Type B pancreatic cell (in vitro differentiated cells): ENCODE results near the gene PAXIP1. TPM values are rescaled to one million over a fixed set of nuclear protein-coding genes. Genes with fewer than 3 reads are reported as not detected.

Experiments
- DNase-seq: peaks from one replicate; pipeline ENCODE4 v3.0.0; 2021; ENCODE audit warnings: mixed read lengths; ENCODE audit not compliant: unreplicated experiment; ENCODE audit errors: extremely low spot score
- H3K27ac Mint-ChIP-seq: 2 replicates; pipeline ENCODE4 v1.8.0; 2021; ENCODE audit warnings: mild to moderate bottlenecking, mixed read lengths
- H3K27me3 Mint-ChIP-seq: 2 replicates; pipeline ENCODE4 v1.8.0; 2021; ENCODE audit warnings: mixed read lengths
- H3K36me3 Mint-ChIP-seq: 2 replicates; pipeline ENCODE4 v1.8.0; 2021; ENCODE audit warnings: mixed read lengths
- H3K4me1 Mint-ChIP-seq: one replicate; pipeline ENCODE4 v1.8.0; 2021; ENCODE audit warnings: mixed read lengths; ENCODE audit not compliant: unreplicated experiment
- H3K4me3 Mint-ChIP-seq: 2 replicates; pipeline ENCODE4 v1.8.0; 2021; ENCODE audit warnings: mild to moderate bottlenecking, mixed read lengths
- H3K9me3 Mint-ChIP-seq: 2 replicates; pipeline ENCODE4 v1.8.0; 2021; ENCODE audit warnings: mixed read lengths
- CTCF ChIP-seq: fragments of 200-600 bp; sonication (generic); conservative IDR thresholded peaks from 2 replicates; pipeline ENCODE4 v1.5.0; 2021; ENCODE audit warnings: antibody characterized with exemption, mild to moderate bottlenecking
- total RNA-seq: library from RNA; stranded (reverse); gene quantifications from 2 replicates; pipeline ENCODE4 v1.2.1, GENCODE V29; 2021; ENCODE audit warnings: low replicate concordance

PAXIP1 gene
- total RNA-seq, 1 donor from 2014 or later, result 21.1 TPM

DNA sequence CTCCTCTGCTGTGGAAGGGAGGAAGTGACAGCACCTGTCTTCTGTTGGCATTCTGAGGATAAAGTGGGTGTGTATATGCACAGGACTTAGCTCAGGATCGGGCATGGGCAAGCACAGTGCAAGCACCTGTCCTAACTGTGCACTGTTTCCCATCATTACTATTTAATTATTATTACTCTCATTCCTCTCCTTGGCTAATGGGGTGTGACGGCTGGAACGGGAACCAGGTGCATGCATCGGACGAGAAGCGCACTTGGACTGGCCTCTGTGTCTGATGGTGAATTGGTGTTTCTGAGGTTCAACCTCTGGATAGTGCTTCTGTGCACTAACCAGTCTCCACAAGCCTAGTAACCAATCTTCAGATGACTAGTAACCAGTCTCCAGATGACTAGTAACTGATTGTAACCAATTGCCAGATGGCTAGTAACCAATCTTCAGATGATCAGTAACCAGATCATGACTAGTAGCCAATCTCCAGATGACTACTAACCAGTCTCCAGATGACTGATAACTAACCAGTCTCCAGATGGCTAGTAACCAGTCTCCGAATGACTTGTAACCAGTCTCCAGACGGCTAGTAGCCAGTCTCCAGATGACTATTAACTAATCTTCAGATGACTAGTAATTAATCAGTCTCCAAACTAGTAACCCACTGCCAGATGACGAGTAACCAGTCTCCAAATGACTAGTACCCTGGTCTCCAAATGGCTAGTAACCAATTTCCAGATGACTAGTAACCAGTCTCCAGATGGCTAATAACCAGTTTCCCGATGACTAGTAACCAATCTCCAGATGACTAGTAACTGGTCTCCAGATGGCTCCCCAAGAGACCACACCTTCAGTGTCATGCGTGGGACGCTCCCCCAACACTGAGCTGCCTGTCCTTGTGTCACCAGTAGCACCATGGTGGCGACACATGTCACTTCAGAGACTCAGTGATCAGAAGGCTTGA, 85.8 kb downstream of the PAXIP1 start:
- Mint-ChIP-seq H3K4me3 (no peak overlapping the region), H3K27ac (no peak overlapping the region), H3K9me3 (no peaks in the 10 kb centered on the region), H3K4me1 (no peaks in the 10 kb centered on the region), H3K36me3 (no peaks in the 10 kb centered on the region), H3K27me3 (peaks cover 18% of the 10 kb centered on the region)
- no peak for TF ChIP-seq CTCF
- DNase-seq, result no peak

DNA sequence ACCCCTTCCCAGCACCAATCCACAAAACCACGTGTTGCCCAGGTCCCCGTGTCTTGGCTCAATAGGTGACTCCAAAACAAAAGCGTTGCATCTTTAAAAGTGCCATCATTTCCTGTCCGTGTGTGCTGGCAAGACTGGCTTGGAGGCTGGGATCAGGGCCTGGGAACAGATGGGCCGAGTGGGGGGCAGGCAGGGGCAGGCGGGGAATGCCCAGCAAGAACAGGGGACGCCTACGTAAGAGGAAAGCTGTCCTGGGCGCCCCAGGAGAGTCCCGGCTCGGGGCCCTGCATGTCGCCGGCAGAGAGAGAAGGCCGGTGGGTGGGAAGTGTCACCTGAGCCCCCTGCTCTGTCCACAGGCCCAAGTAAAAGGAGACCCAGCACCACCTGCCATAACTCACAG, 86.5 kb downstream of the PAXIP1 start:
- peaks cover 18% of the 10 kb centered on the region for H3K27me3 Mint-ChIP-seq
- no peaks in the 10 kb centered on the region for H3K4me1 Mint-ChIP-seq
- no peak for DNase-seq
- H3K36me3 Mint-ChIP-seq, result no peaks in the 10 kb centered on the region
- H3K27ac Mint-ChIP-seq, result no peak overlapping the region
- TF ChIP-seq CTCF, result no peak
- H3K4me3 Mint-ChIP-seq, result no peak overlapping the region
- H3K9me3 Mint-ChIP-seq, result peaks cover 2% of the 10 kb centered on the region

DNA sequence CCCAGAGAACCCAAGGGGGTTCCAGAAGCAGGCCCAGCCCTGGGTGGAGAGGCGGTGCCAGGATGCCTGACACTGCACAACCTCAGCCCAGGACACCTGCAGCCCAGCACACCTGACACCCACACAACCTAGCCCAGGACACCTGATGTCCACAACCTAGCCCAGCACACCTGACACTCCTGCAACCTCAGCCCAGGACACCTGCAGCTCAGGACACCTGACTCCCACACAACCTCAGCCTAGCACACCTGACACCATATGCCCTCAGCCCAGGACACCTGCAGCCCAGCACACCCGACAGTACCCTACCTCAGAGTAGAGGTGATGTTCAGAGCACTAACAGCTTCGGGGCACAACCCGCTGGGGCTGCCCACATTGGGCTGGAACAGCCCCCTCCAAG, 87.3 kb downstream of the PAXIP1 start:
- no peak for TF ChIP-seq CTCF
- DNase-seq, result no peak
- Mint-ChIP-seq H3K9me3 (peaks cover 5% of the 10 kb centered on the region), H3K27me3 (peaks cover 18% of the 10 kb centered on the region), H3K4me3 (no peak overlapping the region), H3K4me1 (no peaks in the 10 kb centered on the region), H3K36me3 (no peaks in the 10 kb centered on the region), H3K27ac (no peak overlapping the region)

DNA sequence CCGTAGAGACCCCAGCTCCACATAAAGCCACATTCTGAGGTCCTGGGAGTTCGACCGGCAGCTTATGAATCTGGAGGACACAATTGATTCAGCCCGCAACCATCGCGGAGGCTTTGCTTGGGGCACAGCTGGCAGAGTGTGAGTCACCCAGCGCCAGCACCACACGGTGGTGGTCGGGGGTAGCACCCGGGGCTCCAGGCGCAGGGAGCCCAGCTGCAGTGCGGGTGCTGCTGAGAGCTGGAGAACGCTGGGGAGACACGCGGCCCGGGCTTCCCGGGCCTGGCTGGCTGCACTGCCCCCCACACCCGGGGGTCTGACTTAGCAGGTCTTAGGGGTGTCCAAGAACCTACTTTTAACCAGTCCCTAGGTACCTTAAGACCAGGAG, 87.9 kb downstream of the PAXIP1 start:
- no peaks in the 10 kb centered on the region for H3K4me1 Mint-ChIP-seq
- H3K4me3 Mint-ChIP-seq, result no peak overlapping the region
- H3K36me3 Mint-ChIP-seq, result no peaks in the 10 kb centered on the region
- no peak for DNase-seq
- peaks cover 5% of the 10 kb centered on the region for H3K9me3 Mint-ChIP-seq
- no peak overlapping the region for H3K27ac Mint-ChIP-seq
- peaks cover 13% of the 10 kb centered on the region for H3K27me3 Mint-ChIP-seq
- peak; percentile 22 for TF ChIP-seq CTCF

DNA sequence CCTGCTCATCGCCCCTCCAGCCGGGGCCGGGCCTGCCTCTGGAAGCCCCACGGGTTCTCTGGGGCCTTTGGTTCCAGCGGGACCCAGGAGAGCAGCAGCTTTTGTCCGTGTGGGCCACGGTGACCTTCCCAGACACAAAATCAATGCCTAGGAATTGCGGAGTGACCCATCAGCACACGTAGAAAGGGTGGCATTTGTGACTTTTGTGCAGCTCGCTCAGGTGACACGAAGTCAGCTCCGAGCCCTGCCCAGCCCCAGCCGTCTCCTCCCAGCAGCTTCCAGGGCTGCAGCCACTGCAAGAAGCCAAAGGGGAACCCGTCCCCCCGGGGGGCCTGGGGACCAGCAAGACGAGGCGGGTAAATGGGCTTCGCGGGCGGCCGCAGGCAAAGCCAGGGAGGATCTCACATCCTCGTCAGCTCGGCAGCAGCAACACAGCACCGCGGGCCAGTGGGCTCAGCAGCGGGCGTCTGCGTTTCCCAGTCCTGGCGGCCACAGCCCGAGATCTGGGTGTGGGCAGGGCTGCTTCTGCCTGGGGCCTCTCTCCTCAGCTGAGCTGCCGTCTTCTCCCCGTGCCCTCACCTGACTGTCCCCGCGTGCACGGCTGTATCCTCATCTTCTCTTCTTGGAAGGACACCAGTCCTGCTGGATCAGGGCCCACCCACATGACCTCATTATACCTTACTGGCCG, 88.5 kb downstream of the PAXIP1 start:
- Mint-ChIP-seq H3K36me3 (no peaks in the 10 kb centered on the region), H3K9me3 (peaks cover 5% of the 10 kb centered on the region), H3K4me3 (no peak overlapping the region), H3K4me1 (no peaks in the 10 kb centered on the region), H3K27ac (no peak overlapping the region), H3K27me3 (peaks cover 8% of the 10 kb centered on the region)
- TF ChIP-seq CTCF, result no peak
- no peak for DNase-seq
